ENCODE measurements around the gene ITGB1BP1.

GRCh38 chr2:9415516-9416169, 7.7 kb downstream of the ITGB1BP1 start:
- TF ChIP-seq CTCF (IDR thresholded peaks at IDR 0.05) (no peak), EZH2phosphoT487 (IDR thresholded peaks at IDR 0.05) (no peak)

All from neural progenitor cell (in vitro differentiated cells).